ENCODE measurements around the gene PSEN1. TPM values are rescaled to one million over a fixed set of nuclear protein-coding genes. Genes with fewer than 3 reads are reported as not detected.

The PSEN1 gene
- total and polyA plus RNA-seq, 10 of the 15 experiments (the other 5 are each of a cell fraction or from before 2014, with no cell fraction given) = 8.9 to 32.3 (median 21.8) TPM

- POLR2A ChIA-PET = interaction anchor here (1.9 kb wide), 1 partner anchor 11 kb away, joined by 5 read pairs; the partner anchor contains the start of gene PSEN1
- FAIRE-seq = no peak
- Histone ChIP-seq H3K9ac (ENCODE audit: control insufficient read depth, insufficient read depth, low read length) (no peak overlapping the region), H3K36me3 (ENCODE audit: control insufficient read depth in 2 of 2, insufficient read depth in 2 of 2, low read length in 1 of 2) (peaks cover 0 to 21% of the 10 kb centered on the region in 2 experiments; a peak in 2 of 4 replicates), H3K9me3 (replicated peaks; ENCODE audit: control insufficient read depth, insufficient read depth, low read length) (no peaks in the 10 kb centered on the region), H2AFZ (ENCODE audit: control insufficient read depth, low read depth, low read length) (no peak overlapping the region), H3K79me2 (ENCODE audit: control insufficient read depth, insufficient read depth, low read length) (no peaks in the 10 kb centered on the region), H4K20me1 (ENCODE audit: control insufficient read depth, insufficient read depth) (no peaks in the 10 kb centered on the region), H3K4me2 (ENCODE audit: control insufficient read depth, insufficient read depth) (no peak overlapping the region), H3K4me1 (ENCODE audit: control insufficient read depth, insufficient read depth, low read length) (no peaks in the 10 kb centered on the region), H3K27me3 (replicated peaks in 1 of 2; ENCODE audit: control insufficient read depth in 2 of 2, insufficient read depth in 2 of 2, low read length in 1 of 2) (no peaks in the 10 kb centered on the region), H3K27ac (ENCODE audit: control insufficient read depth, insufficient read depth) (no peak overlapping the region), H3K4me3 (no peak overlapping the region)
- TF ChIP-seq SREBF2 (IDR thresholded peaks at IDR 0.05; ENCODE audit: low read length) (no peak), E2F8 (IDR thresholded peaks at IDR 0.05; ENCODE audit: low read depth, partially characterized antibody) (no peak)
- SMC1A ChIA-PET (ENCODE audit: uncharacterized antibody, unreplicated experiment) = interaction anchor here (1.0 to 1.8 kb wide), 5 partner anchors 9 to 24 kb away, joined by 3 to 8 read pairs (median 3); partner anchors contain the start of gene PSEN1
- DNase-seq (ENCODE audit: low read depth, low spot score) = no peak
- BruUV-seq (replicated peaks) = no TSS peak
- in situ Hi-C loops (cut with MboI) (no loop called here), intact Hi-C loops (cut with micrococcal nuclease; ENCODE audit: unreplicated experiment) (no loop called here)
- ATAC-seq = no peak
- CTCF ChIA-PET = no interaction called here
- RAD21 ChIA-PET (ENCODE audit: unreplicated experiment) = no interaction called here
- 87% methylated on average over 5 of the region's 5 CpGs for WGBS (ENCODE audit: insufficient coverage, insufficient replicate concordance, low lambda C conversion rate, missing lambda C conversion rate)
Measured at GRCh38 chr14:73125169-73125588, 11.1 kb upstream of the PSEN1 start.

- Histone ChIP-seq H3K27me3 (replicated peaks in 1 of 2; ENCODE audit: control insufficient read depth in 2 of 2, insufficient read depth in 2 of 2, low read length in 1 of 2) (no peaks in the 10 kb centered on the region), H3K9ac (ENCODE audit: control insufficient read depth, insufficient read depth, low read length) (no peak overlapping the region), H3K79me2 (ENCODE audit: control insufficient read depth, insufficient read depth, low read length) (no peaks in the 10 kb centered on the region), H4K20me1 (ENCODE audit: control insufficient read depth, insufficient read depth) (no peaks in the 10 kb centered on the region), H3K4me1 (ENCODE audit: control insufficient read depth, insufficient read depth, low read length) (no peaks in the 10 kb centered on the region), H3K4me3 (no peak overlapping the region), H3K36me3 (ENCODE audit: control insufficient read depth in 2 of 2, insufficient read depth in 2 of 2, low read length in 1 of 2) (peaks cover 0 to 19% of the 10 kb centered on the region in 2 experiments; a peak in 2 of 4 replicates), H3K4me2 (ENCODE audit: control insufficient read depth, insufficient read depth) (no peak overlapping the region), H3K9me3 (replicated peaks; ENCODE audit: control insufficient read depth, insufficient read depth, low read length) (no peaks in the 10 kb centered on the region), H2AFZ (ENCODE audit: control insufficient read depth, low read depth, low read length) (no peak overlapping the region), H3K27ac (ENCODE audit: control insufficient read depth, insufficient read depth) (no peak overlapping the region)
- no TSS peak for BruUV-seq (replicated peaks)
- ChIA-PET RAD21 (ENCODE audit: unreplicated experiment) (interaction anchor here (0.9 kb wide), 1 partner anchor 16 kb away, joined by 3 read pairs; no protein-coding TSS in a partner anchor), CTCF (interaction anchor here (1.2 kb wide), 1 partner anchor 66 kb away, joined by 3 read pairs; no protein-coding TSS in a partner anchor), POLR2A (interaction anchor here (1.0 to 1.9 kb wide), 2 partner anchors 10 to 51 kb away, joined by 3 to 5 read pairs; partner anchors contain the start of gene PSEN1), SMC1A (ENCODE audit: uncharacterized antibody, unreplicated experiment) (interaction anchor here (0.6 to 1.5 kb wide), 6 partner anchors 9 to 878 kb away, joined by 3 to 8 read pairs (median 3); partner anchors contain the start of gene PSEN1)
- DNase-seq (ENCODE audit: low read depth, low spot score) = no peak
- FAIRE-seq = no peak
- WGBS (ENCODE audit: insufficient coverage, insufficient replicate concordance, low lambda C conversion rate, missing lambda C conversion rate) = 98% methylated on average over 3 of the region's 3 CpGs
- intact Hi-C loops (cut with micrococcal nuclease; ENCODE audit: unreplicated experiment) (no loop called here), in situ Hi-C loops (cut with MboI) (no loop called here)
- ATAC-seq = no peak
- TF ChIP-seq ATF7 (IDR thresholded peaks at IDR 0.05; ENCODE audit: low read depth) = no peak
- no peak for TF ChIP-seq PAX8 (IDR thresholded peaks at IDR 0.05)
- TF ChIP-seq RUNX3 (IDR thresholded peaks at IDR 0.05; ENCODE audit: low read length) = no peak
- TF ChIP-seq PBX3 (IDR thresholded peaks at IDR 0.05; ENCODE audit: insufficient replicate concordance, low read depth, low read length) = no peak
- TF ChIP-seq SPI1 (IDR thresholded peaks at IDR 0.05; ENCODE audit: borderline replicate concordance, insufficient read depth, low read depth, low read length) = no peak
- TF ChIP-seq POLR2AphosphoS2 (IDR thresholded peaks at IDR 0.05; ENCODE audit: low read depth, low read length) = no peak
- no peak for TF ChIP-seq ZBTB4 (CRISPR knock-in tag; IDR thresholded peaks at IDR 0.05)
Measured at GRCh38 chr14:73125746-73126145, 10.6 kb upstream of the PSEN1 start.

Measured in GM12878 (cell line).